Kidney (tissue), 14 donors: Measurements from ENCODE around the gene TRAPPC1. TPM values are rescaled to one million over a fixed set of nuclear protein-coding genes. Genes with fewer than 3 reads are reported as not detected.

Experiments used
- DNase-seq, 5 donors: peaks; one replicate each; pipeline ENCODE4 v3.0.0-alpha.2; 2013 to 2020
- FAIRE-seq: peaks from 2 replicates; lab custom pipeline; 2012; peaks lifted over from hg19 to GRCh38; lab: Jason Lieb, UNC
- H3K27ac ChIP-seq, 2 donors: one replicate each; pipeline ENCODE4 v1.7.0; 2013; ENCODE audit warnings: low read depth in 2 of 2, low read length in 2 of 2, inconsistent platforms in 1 of 2
- H3K27me3 ChIP-seq: one replicate; pipeline ENCODE4 v1.7.1; 2013; ENCODE audit warnings: low read length, inconsistent platforms; ENCODE audit not compliant: control insufficient read depth, insufficient read depth
- H3K36me3 ChIP-seq, 3 donors: one replicate each; pipeline versions ENCODE4 v1.7.0 to v1.7.1; 2013; ENCODE audit warnings: low read length in 3 of 3, control low read depth in 1 of 3, inconsistent platforms in 1 of 3; ENCODE audit not compliant: insufficient read depth in 3 of 3, control insufficient read depth in 2 of 3
- H3K4me1 ChIP-seq, 3 donors: one replicate each; pipeline versions ENCODE4 v1.7.0 to v1.7.1; 2013; ENCODE audit warnings: low read length in 3 of 3, inconsistent platforms in 1 of 3, low read depth in 1 of 3; ENCODE audit not compliant: control insufficient read depth in 2 of 3, insufficient read depth in 2 of 3
- H3K4me3 ChIP-seq, 3 donors: one replicate each; pipeline versions ENCODE4 v1.7.0 to v1.8.1; 2013; ENCODE audit warnings: low read length in 3 of 3, control low read depth in 1 of 3, inconsistent platforms in 1 of 3
- H3K9ac ChIP-seq, 3 donors: one replicate each; pipeline versions ENCODE4 v1.7.0 to v1.7.1; 2013; ENCODE audit warnings: low read length in 3 of 3, control low read depth in 1 of 3, inconsistent platforms in 1 of 3
- H3K9me3 ChIP-seq, 3 donors: one replicate each; pipeline versions ENCODE4 v1.7.0 to v1.7.1; 2013; ENCODE audit warnings: low read length in 3 of 3, control low read depth in 1 of 3, inconsistent platforms in 1 of 3; ENCODE audit not compliant: control insufficient read depth in 2 of 3, insufficient read depth in 1 of 3
- CTCF ChIP-seq: IDR thresholded peaks from 3 replicates; pipeline ENCODE4 v1.5.1; 2012; ENCODE audit warnings: mild to moderate bottlenecking, moderate library complexity, borderline replicate concordance; ENCODE audit not compliant: insufficient read depth; ENCODE audit errors: extremely low read depth
- intact Hi-C: fragments of 100-400 bp; cut with DNase I; formaldehyde crosslinking; loops from one replicate; pipeline ENCODE4 v1.11.1; 2022
- polyA plus RNA-seq: library from polyadenylated mRNA; stranded (reverse); fragments of 350-450 nt; fragmentation: Illumina TruSeq; extraction: RNeasy Lipid Tissue Mini Kit (QIAGEN cat#74804); gene quantifications from one replicate; pipeline ENCODE4 v1.2.3, GENCODE V29; 2014; ENCODE audit warnings: low read depth, low replicate concordance; ENCODE audit not compliant: insufficient read depth
- total RNA-seq: library from RNA; stranded (reverse); fragmentation: NEBNext Ultra II Directional; extraction: Animal tissue kit (Norgen Biotek cat#: 25700); gene quantifications from one replicate; pipeline ENCODE4 v1.2.1, GENCODE V29; 2021
- donor health status: control.
- donor health status: control.
- donor health status: control.
- donor health status: control.
- donor health status: control.
- donor health status: DM: yes; HTN: yes; CAD: no.
- donor health status: Normal renal cell carcinoma (clear cell type).

The TRAPPC1 gene
- total and polyA plus RNA-seq, 2 donors from 2014 or later = 149 to 291 TPM

DNA sequence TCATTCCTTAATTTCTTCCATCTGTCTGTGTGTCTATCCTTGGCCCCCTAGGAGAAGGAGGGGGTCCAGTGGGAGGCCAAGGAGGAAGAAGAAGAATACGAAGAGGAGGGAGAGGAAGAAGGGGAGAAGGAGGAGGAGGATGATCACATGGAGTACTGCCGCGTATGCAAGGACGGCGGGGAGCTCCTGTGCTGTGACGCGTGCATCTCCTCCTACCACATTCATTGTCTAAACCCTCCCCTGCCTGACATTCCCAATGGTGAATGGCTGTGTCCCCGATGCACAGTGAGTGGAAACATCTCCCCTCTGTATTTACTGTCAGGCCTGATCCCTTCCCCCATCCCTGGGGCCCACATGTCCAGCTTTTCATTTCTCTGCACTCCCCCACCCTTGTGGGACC is 36.9 kb downstream of the TRAPPC1 start:
- peak in 1 of 5 donors; percentile 19 for DNase-seq
- Histone ChIP-seq H3K4me3 (no peak overlapping the region), H3K27me3 (no peaks in the 10 kb centered on the region), H3K9ac (no peak overlapping the region), H3K27ac (no peak overlapping the region), H3K36me3 (peaks cover 33 to 63% (median 36%) of the 10 kb centered on the region in 3 donors), H3K4me1 (peaks cover under 1 to 1% (median under 1%) of the 10 kb centered on the region in 3 donors), H3K9me3 (no peaks in the 10 kb centered on the region)
- FAIRE-seq = no peak
- TF ChIP-seq CTCF = no peak
- intact Hi-C loops = no loop called here

DNA sequence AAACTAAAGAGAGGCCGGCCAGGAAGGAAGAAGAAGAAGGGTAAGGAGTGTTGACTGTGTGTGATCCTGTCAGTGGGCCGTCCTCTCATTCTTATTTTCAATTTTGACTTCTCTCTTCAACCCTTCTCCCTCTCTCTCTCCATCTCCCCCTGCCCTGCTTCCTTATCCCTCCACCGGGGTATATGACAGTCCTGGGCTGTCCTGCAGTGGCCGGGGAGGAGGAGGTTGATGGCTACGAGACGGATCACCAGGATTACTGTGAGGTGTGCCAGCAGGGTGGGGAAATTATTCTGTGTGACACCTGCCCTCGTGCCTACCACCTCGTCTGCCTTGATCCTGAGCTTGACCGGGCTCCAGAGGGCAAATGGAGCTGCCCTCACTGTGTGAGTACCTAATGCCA is 37.5 kb downstream of the TRAPPC1 start:
- Histone ChIP-seq H3K4me1 (peaks cover 7% of the 10 kb centered on the region in 3 donors), H3K9me3 (no peaks in the 10 kb centered on the region), H3K36me3 (peaks cover 30 to 57% (median 34%) of the 10 kb centered on the region in 3 donors), H3K27me3 (no peaks in the 10 kb centered on the region), H3K27ac (no peak overlapping the region), H3K9ac (no peak overlapping the region), H3K4me3 (no peak overlapping the region)
- TF ChIP-seq CTCF = no peak
- intact Hi-C loops = no loop called here
- FAIRE-seq (no peak), DNase-seq (peak in 1 of 5 donors; percentile 16)

DNA sequence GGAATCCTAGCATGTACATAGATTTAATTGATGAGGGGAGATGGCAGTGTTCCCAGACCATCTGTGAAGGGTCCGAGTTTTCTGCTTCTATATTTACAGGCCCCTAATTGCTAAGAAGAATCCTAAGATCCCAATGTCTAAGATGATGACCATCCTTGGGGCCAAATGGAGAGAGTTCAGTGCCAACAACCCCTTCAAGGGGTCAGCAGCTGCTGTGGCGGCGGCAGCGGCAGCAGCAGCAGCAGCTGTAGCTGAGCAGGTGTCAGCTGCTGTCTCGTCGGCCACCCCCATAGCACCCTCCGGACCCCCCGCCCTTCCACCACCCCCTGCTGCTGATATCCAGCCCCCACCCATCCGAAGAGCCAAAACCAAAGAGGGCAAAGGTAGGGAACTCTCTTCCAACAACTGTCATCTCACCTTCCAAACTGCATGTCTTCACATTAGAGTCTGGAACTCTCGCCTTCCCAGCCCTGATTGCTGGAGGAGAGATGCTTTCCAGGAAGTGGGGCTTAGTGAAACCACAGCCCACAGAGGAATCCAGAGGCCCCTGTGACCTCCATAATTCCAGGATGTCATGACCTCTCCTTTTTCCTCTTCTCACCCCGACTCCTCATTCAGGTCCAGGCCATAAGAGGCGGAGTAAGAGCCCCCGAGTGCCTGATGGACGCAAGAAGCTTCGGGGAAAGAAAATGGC is 38.4 kb downstream of the TRAPPC1 start:
- peaks cover 10 to 16% (median 16%) of the 10 kb centered on the region in 3 donors for H3K4me1 ChIP-seq
- intact Hi-C loops = no loop called here
- no peak overlapping the region for H3K27ac ChIP-seq
- TF ChIP-seq CTCF = no peak
- no peaks in the 10 kb centered on the region for H3K9me3 ChIP-seq
- H3K9ac ChIP-seq = no peak overlapping the region
- no peak overlapping the region for H3K4me3 ChIP-seq
- FAIRE-seq (no peak), DNase-seq (no peak)
- no peaks in the 10 kb centered on the region for H3K27me3 ChIP-seq
- peaks cover 25 to 48% (median 28%) of the 10 kb centered on the region in 3 donors for H3K36me3 ChIP-seq
